ENCODE data around the gene TOGARAM2.

The TOGARAM2 gene

GRCh38 chr2:29042561-29043075 is 61.5 kb downstream of the TOGARAM2 start:
- no peak for TF ChIP-seq ZBTB7A (IDR thresholded peaks at IDR 0.05; ENCODE audit: low read depth)
- TF ChIP-seq TCF12 (IDR thresholded peaks at IDR 0.05; ENCODE audit: low read depth): no peak
- no peak for TF ChIP-seq REST (IDR thresholded peaks at IDR 0.05; ENCODE audit: low read depth)
- TF ChIP-seq EP300 (IDR thresholded peaks at IDR 0.05; ENCODE audit: borderline replicate concordance): no peak
- no peak for TF ChIP-seq TEAD4 (IDR thresholded peaks at IDR 0.05)
- TF ChIP-seq MAX (IDR thresholded peaks at IDR 0.05): no peak

DNA sequence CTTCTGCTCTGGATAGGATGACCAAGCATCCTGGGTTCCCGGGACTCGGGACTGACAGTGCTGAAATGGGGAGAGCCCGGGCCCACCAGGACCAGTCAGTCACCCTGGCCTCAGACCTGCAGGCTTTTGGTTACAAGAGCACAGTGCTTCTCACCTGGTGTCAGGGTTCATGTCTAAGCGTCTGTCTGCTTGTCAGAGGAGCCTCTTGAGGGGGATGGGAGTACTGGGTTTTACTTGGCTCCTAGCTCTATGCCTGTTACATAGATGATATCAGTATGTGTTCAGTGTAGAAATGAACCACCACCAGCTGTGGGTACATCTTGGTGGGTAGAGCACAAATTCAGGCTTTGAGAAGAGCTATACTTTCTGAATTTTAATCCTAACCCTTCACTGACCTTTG is 63.4 kb downstream of the TOGARAM2 start:
- no peak for TF ChIP-seq NFIC (IDR thresholded peaks at IDR 0.05)
- TF ChIP-seq RAD21 (IDR thresholded peaks at IDR 0.05; ENCODE audit: low read depth): no peak
- TF ChIP-seq YY1 (IDR thresholded peaks at IDR 0.05; ENCODE audit: low read depth): no peak
- no peak for TF ChIP-seq TCF12 (IDR thresholded peaks at IDR 0.05; ENCODE audit: low read depth)
- no peak for TF ChIP-seq MAX (IDR thresholded peaks at IDR 0.05)

GRCh38 chr2:29046321-29046720 is 65.2 kb downstream of the TOGARAM2 start:
- TF ChIP-seq RAD21 (IDR thresholded peaks at IDR 0.05; ENCODE audit: low read depth) (no peak), YY1 (IDR thresholded peaks at IDR 0.05; ENCODE audit: low read depth) (no peak), MAX (IDR thresholded peaks at IDR 0.05) (no peak), EP300 (IDR thresholded peaks at IDR 0.05; ENCODE audit: borderline replicate concordance) (no peak), REST (IDR thresholded peaks at IDR 0.05; ENCODE audit: low read depth) (no peak), CREB1 (IDR thresholded peaks at IDR 0.05; ENCODE audit: low read depth) (no peak), TEAD4 (IDR thresholded peaks at IDR 0.05) (no peak), FOXM1 (IDR thresholded peaks at IDR 0.05; ENCODE audit: borderline replicate concordance, low read depth) (no peak), ZBTB7A (IDR thresholded peaks at IDR 0.05; ENCODE audit: low read depth) (no peak), NFIC (IDR thresholded peaks at IDR 0.05) (no peak), EGR1 (IDR thresholded peaks at IDR 0.05) (no peak), CEBPB (IDR thresholded peaks at IDR 0.05) (no peak), TCF12 (IDR thresholded peaks at IDR 0.05; ENCODE audit: low read depth) (no peak), TAF1 (IDR thresholded peaks at IDR 0.05; ENCODE audit: low read depth) (no peak)
- TF ChIP-seq, protein P1, sequence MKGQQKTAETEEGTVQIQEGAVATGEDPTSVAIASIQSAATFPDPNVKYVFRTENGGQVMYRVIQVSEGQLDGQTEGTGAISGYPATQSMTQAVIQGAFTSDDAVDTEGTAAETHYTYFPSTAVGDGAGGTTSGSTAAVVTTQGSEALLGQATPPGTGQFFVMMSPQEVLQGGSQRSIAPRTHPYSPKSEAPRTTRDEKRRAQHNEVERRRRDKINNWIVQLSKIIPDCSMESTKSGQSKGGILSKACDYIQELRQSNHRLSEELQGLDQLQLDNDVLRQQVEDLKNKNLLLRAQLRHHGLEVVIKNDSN (IDR thresholded peaks at IDR 0.05): no peak

DNA sequence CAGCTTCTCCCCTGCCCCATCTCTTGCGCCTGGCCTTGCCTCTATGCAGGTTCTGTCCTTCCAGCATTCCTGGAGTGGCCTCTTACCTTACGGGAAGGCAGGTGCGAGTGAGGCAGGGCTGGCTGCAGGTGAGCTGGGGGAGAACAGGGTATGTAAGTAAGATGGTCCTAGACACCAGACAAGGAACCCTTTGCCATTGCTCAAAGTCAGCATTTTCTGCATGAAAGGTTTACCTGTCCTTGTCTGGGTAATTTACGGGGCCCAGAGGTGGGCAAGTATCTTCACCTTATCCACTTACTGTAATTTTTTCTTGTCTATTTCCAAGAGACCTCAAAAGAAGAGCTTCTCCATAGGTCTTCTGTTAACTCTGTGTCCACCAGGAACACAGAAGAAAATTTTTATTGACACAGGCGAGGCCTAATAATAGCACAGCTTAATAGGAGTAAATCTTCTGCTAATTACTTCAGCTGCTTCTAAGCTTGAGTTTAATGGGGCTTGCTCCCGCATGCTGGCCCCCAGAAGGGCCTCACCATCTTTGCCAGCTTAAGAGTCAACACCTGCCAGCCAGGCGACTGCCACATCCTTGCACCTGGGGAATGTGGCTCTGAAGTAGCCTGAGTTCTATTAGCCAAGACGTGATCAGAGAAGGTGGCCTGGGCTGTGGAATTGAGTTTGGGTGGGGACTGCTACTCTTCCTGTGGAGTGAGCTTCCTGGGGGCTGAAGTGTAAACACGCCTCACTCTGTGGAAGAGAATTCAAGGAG is 66.2 kb downstream of the TOGARAM2 start:
- TF ChIP-seq MAX (IDR thresholded peaks at IDR 0.05) (no peak), TCF12 (IDR thresholded peaks at IDR 0.05; ENCODE audit: low read depth) (no peak), CEBPB (IDR thresholded peaks at IDR 0.05) (no peak)

DNA sequence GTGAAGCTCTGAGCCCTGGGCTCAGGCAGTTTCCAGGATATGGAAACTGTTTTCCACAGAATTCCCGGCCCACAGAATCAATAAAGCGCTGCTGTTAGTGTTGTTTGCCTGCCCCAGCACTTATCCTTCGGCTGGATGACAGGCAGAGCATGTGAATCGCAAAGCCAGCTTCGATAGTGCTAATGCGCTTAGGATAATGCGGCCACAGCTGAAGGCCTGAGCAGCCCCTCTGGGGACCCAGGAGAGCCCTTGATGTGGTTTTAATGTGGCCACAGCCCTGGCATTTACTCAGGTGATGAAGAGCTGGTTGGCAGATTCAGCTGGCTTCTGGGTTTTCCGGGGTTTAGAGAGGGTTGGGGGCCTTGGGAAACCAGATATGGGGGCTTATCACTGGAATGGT is 69.5 kb downstream of the TOGARAM2 start:
- TF ChIP-seq FOXM1 (IDR thresholded peaks at IDR 0.05; ENCODE audit: borderline replicate concordance, low read depth) (no peak), RAD21 (IDR thresholded peaks at IDR 0.05; ENCODE audit: low read depth) (no peak), CEBPB (IDR thresholded peaks at IDR 0.05) (no peak), TEAD4 (IDR thresholded peaks at IDR 0.05) (no peak), EGR1 (IDR thresholded peaks at IDR 0.05) (no peak), ZBTB7A (IDR thresholded peaks at IDR 0.05; ENCODE audit: low read depth) (no peak), CREB1 (IDR thresholded peaks at IDR 0.05; ENCODE audit: low read depth) (no peak), MAX (IDR thresholded peaks at IDR 0.05) (no peak), NFIC (IDR thresholded peaks at IDR 0.05) (no peak), TCF12 (IDR thresholded peaks at IDR 0.05; ENCODE audit: low read depth) (no peak), REST (IDR thresholded peaks at IDR 0.05; ENCODE audit: low read depth) (no peak), YY1 (IDR thresholded peaks at IDR 0.05; ENCODE audit: low read depth) (no peak), EP300 (IDR thresholded peaks at IDR 0.05; ENCODE audit: borderline replicate concordance) (no peak), TAF1 (IDR thresholded peaks at IDR 0.05; ENCODE audit: low read depth) (no peak)
- TF ChIP-seq, protein P1 (IDR thresholded peaks at IDR 0.05): no peak
